Osteocyte (in vitro differentiated cells): ENCODE results near the gene CNTNAP2. TPM values are rescaled to one million over a fixed set of nuclear protein-coding genes. Genes with fewer than 3 reads are reported as not detected.

Source experiments
- DNase-seq: peaks from one replicate; pipeline ENCODE4 v3.0.0; 2021; ENCODE audit warnings: mixed read lengths; ENCODE audit not compliant: unreplicated experiment; ENCODE audit errors: extremely low spot score
- H3K27ac Mint-ChIP-seq: one replicate; pipeline ENCODE4 v1.8.0; 2021; ENCODE audit warnings: mild to moderate bottlenecking, mixed read lengths; ENCODE audit not compliant: unreplicated experiment
- H3K27me3 Mint-ChIP-seq: one replicate; pipeline ENCODE4 v1.8.0; 2021; ENCODE audit warnings: mixed read lengths; ENCODE audit not compliant: unreplicated experiment
- H3K36me3 Mint-ChIP-seq: one replicate; pipeline ENCODE4 v1.8.0; 2021; ENCODE audit warnings: mixed read lengths; ENCODE audit not compliant: unreplicated experiment
- H3K4me1 Mint-ChIP-seq: one replicate; pipeline ENCODE4 v1.8.0; 2021; ENCODE audit warnings: mixed read lengths; ENCODE audit not compliant: unreplicated experiment
- H3K4me3 Mint-ChIP-seq: one replicate; pipeline ENCODE4 v1.8.0; 2021; ENCODE audit warnings: mild to moderate bottlenecking, moderate library complexity, mixed read lengths; ENCODE audit not compliant: unreplicated experiment
- H3K9me3 Mint-ChIP-seq: one replicate; pipeline ENCODE4 v1.8.0; 2021; ENCODE audit warnings: mixed read lengths; ENCODE audit not compliant: unreplicated experiment
- total RNA-seq: library from RNA; stranded (reverse); gene quantifications from 2 replicates; pipeline ENCODE4 v1.2.1, GENCODE V29; 2021
- TF ChIP-seq, protein P1 (sequence below): fragments of 200-600 bp; sonication (generic); IDR thresholded peaks from 2 replicates; pipeline ENCODE4 v1.5.0; 2021; ENCODE audit warnings: antibody characterized with exemption, mild to moderate bottlenecking, moderate library complexity

The CNTNAP2 gene
- total RNA-seq, 1 donor from 2014 or later, result 1.4 TPM

DNA sequence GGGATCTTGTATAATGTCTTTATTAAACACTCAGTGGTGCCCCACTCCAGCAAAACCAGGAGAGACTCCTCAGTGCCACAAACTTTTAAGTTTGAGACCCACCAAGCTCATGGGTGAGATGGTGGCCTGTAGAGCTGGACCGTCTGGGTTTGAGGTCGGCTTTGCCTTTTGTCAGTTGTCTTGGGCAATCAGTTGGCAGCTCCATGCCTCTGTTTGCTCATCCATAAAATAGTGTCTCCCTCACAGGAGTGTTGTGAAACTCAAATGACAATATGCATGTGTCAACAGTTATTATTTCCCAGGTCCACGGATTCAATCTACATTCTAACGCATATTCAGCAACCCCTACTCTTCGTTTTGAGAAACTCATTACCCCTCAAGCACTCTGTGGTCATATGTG, 2106.1 kb downstream of the CNTNAP2 start:
- H3K36me3 Mint-ChIP-seq, result no peaks in the 10 kb centered on the region
- H3K4me3 Mint-ChIP-seq, result no peak overlapping the region
- H3K27ac Mint-ChIP-seq, result no peak overlapping the region
- peaks cover 12% of the 10 kb centered on the region for H3K9me3 Mint-ChIP-seq
- TF ChIP-seq, protein P1, sequence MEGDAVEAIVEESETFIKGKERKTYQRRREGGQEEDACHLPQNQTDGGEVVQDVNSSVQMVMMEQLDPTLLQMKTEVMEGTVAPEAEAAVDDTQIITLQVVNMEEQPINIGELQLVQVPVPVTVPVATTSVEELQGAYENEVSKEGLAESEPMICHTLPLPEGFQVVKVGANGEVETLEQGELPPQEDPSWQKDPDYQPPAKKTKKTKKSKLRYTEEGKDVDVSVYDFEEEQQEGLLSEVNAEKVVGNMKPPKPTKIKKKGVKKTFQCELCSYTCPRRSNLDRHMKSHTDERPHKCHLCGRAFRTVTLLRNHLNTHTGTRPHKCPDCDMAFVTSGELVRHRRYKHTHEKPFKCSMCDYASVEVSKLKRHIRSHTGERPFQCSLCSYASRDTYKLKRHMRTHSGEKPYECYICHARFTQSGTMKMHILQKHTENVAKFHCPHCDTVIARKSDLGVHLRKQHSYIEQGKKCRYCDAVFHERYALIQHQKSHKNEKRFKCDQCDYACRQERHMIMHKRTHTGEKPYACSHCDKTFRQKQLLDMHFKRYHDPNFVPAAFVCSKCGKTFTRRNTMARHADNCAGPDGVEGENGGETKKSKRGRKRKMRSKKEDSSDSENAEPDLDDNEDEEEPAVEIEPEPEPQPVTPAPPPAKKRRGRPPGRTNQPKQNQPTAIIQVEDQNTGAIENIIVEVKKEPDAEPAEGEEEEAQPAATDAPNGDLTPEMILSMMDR, result no peak
- H3K4me1 Mint-ChIP-seq, result no peaks in the 10 kb centered on the region
- H3K27me3 Mint-ChIP-seq, result no peaks in the 10 kb centered on the region
- DNase-seq, result no peak

GRCh38 chr7:148223160-148223559, 2106.6 kb downstream of the CNTNAP2 start:
- DNase-seq, result no peak
- TF ChIP-seq, protein P1, result no peak
- H3K27me3 Mint-ChIP-seq, result no peaks in the 10 kb centered on the region
- H3K9me3 Mint-ChIP-seq, result peaks cover 12% of the 10 kb centered on the region
- no peak overlapping the region for H3K27ac Mint-ChIP-seq
- H3K4me3 Mint-ChIP-seq, result no peak overlapping the region
- no peaks in the 10 kb centered on the region for H3K4me1 Mint-ChIP-seq
- no peaks in the 10 kb centered on the region for H3K36me3 Mint-ChIP-seq

- no peaks in the 10 kb centered on the region for H3K36me3 Mint-ChIP-seq
- TF ChIP-seq, protein P1, result no peak
- H3K4me1 Mint-ChIP-seq, result no peaks in the 10 kb centered on the region
- H3K4me3 Mint-ChIP-seq, result no peak overlapping the region
- no peaks in the 10 kb centered on the region for H3K27me3 Mint-ChIP-seq
- no peak overlapping the region for H3K27ac Mint-ChIP-seq
- H3K9me3 Mint-ChIP-seq, result peaks cover 12% of the 10 kb centered on the region
- DNase-seq, result no peak
Measured at GRCh38 chr7:148223738-148224137, 2107.1 kb downstream of the CNTNAP2 start.

DNA sequence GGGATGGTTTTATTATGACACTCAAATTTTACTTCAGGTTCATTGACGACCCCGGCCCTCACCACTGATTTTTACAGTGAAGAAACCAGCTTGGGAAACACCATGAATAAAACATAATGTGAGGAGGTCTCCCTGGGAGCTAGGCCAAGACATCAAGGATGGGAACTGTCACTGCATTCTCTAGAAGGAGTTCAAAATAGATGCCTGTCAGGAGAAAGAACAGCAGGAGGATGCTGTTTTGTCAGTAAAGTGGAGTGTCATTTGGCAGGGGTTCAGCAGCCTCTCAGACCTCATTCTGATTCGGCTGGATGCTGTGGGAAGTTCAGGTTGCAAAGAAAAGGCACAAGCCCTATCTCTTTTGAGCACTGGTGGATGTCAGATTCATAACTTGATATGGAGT, 2113.7 kb downstream of the CNTNAP2 start:
- no peak overlapping the region for H3K27ac Mint-ChIP-seq
- TF ChIP-seq, protein P1, result no peak
- H3K27me3 Mint-ChIP-seq, result no peaks in the 10 kb centered on the region
- H3K9me3 Mint-ChIP-seq, result peaks cover 3% of the 10 kb centered on the region
- no peak overlapping the region for H3K4me3 Mint-ChIP-seq
- DNase-seq, result no peak
- H3K36me3 Mint-ChIP-seq, result no peaks in the 10 kb centered on the region
- no peaks in the 10 kb centered on the region for H3K4me1 Mint-ChIP-seq

- TF ChIP-seq, protein P1, result no peak
- H3K9me3 Mint-ChIP-seq, result no peaks in the 10 kb centered on the region
- no peak overlapping the region for H3K4me3 Mint-ChIP-seq
- no peaks in the 10 kb centered on the region for H3K4me1 Mint-ChIP-seq
- no peak overlapping the region for H3K27ac Mint-ChIP-seq
- no peaks in the 10 kb centered on the region for H3K36me3 Mint-ChIP-seq
- no peaks in the 10 kb centered on the region for H3K27me3 Mint-ChIP-seq
- no peak for DNase-seq
Measured at GRCh38 chr7:148230883-148231282, 2114.3 kb downstream of the CNTNAP2 start.
